ENCODE data around the gene HELZ. TPM values are rescaled to one million over a fixed set of nuclear protein-coding genes. Genes with fewer than 3 reads are reported as not detected.

Gene HELZ
- total and polyA plus RNA-seq, 5 donors from 2014 or later, result 48.3 to 130 (median 56.7) TPM

DNA sequence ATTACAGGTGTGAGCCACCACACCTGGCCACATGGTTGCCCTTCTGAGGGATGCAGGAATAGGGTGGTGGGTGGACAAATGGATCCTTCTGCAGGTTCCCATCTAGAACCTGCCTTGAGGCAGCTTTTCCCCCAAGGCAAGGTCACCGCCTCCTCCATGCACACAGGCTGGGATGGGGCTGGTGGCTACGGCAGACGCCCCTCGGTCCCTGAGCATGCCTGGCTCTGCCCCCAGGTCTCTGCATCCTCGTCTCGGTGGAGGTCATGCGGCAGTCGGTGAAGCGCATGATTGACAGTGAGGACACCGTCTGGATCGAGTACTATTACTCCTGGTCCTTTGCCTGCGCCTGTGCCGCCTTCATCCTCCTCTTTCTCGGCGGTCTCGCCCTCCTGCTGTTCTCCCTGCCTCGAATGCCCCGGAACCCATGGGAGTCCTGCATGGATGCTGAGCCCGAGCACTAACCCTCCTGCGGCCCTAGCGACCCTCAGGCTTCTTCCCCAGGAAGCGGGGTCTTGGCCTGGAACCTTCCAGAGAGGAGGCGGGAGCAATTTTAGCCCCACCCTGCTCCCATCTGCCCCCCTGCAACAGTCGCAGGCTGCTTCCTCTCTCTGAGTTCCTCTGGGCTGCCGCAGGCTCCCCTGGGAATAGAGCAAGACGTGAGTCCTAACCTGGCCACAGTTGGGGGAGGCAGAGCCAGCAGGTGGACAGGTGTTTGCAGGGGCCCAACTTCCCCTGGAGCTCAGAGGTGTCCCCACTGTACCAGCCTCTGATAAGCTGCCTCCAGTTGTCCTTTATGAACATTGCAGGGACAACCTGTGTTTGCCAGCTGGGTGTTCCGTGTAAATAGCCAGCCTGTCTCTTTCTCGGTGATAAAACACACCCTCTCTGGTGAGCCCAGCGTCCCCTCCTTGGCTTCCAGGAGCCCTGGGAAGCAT, 188.9 kb downstream of the HELZ start:
- DNase-seq, result no peak
- no peaks in the 10 kb centered on the region for H3K4me1 ChIP-seq (ENCODE audit: control insufficient read depth, insufficient read depth, low read length, poor library complexity, severe bottlenecking)
- Mint-ChIP-seq H3K27me3 (no peaks in the 10 kb centered on the region), H3K36me3 (peaks cover 7% of the 10 kb centered on the region), H3K27ac (no peak overlapping the region), H3K4me3 (no peak overlapping the region), H3K4me1 (peaks cover 0 to 6% (median 2%) of the 10 kb centered on the region in 4 donors), H3K9me3 (no peaks in the 10 kb centered on the region)
- H3K27ac ChIP-seq (ENCODE audit: insufficient read depth, low read length, poor library complexity, severe bottlenecking), result no peak overlapping the region
- ATAC-seq (ENCODE audit: low read depth in 2 of 2), result no peak
- no peaks in the 10 kb centered on the region for H3K27me3 ChIP-seq (ENCODE audit: control insufficient read depth, insufficient read depth, low read length)
- no peaks in the 10 kb centered on the region for H3K9me3 ChIP-seq (ENCODE audit: control insufficient read depth in 2 of 2, low read length in 2 of 2)
- no peak overlapping the region for H3K4me3 ChIP-seq (ENCODE audit: low read depth, low read length)
- no peaks in the 10 kb centered on the region for H3K36me3 ChIP-seq (ENCODE audit: control insufficient read depth, insufficient read depth, low read length)

DNA sequence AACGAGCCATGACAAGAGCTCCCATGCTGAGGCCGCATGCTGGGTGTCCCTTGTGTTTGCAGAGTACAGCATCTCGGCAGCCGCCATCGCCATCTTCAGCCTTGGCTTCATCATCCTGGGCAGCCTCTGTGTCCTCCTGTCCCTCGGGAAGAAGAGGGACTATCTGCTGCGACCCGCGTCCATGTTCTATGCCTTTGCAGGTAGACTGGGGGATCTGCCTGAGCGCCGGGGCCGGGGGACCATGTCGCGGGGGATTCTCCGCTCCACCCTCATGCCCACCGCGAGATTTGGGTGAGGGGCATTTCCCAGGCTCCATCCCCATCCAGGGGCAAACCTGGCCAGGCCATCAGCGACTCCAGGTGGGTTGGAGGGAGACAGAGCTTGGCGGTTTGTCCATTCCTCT, 190.0 kb downstream of the HELZ start:
- no peaks in the 10 kb centered on the region for H3K9me3 ChIP-seq (ENCODE audit: control insufficient read depth in 2 of 2, low read length in 2 of 2)
- no peaks in the 10 kb centered on the region for H3K27me3 Mint-ChIP-seq
- DNase-seq (no peak), ATAC-seq (ENCODE audit: low read depth in 2 of 2) (no peak)
- no peaks in the 10 kb centered on the region for H3K27me3 ChIP-seq (ENCODE audit: control insufficient read depth, insufficient read depth, low read length)
- no peaks in the 10 kb centered on the region for H3K4me1 ChIP-seq (ENCODE audit: control insufficient read depth, insufficient read depth, low read length, poor library complexity, severe bottlenecking)
- no peak overlapping the region for H3K27ac ChIP-seq (ENCODE audit: insufficient read depth, low read length, poor library complexity, severe bottlenecking)
- H3K4me3 Mint-ChIP-seq, result no peak overlapping the region
- no peak overlapping the region for H3K4me3 ChIP-seq (ENCODE audit: low read depth, low read length)
- H3K9me3 Mint-ChIP-seq, result peaks cover 0 to 1% (median 0%) of the 10 kb centered on the region in 7 donors
- H3K4me1 Mint-ChIP-seq, result peaks cover 0 to 3% (median 0%) of the 10 kb centered on the region in 4 donors
- no peaks in the 10 kb centered on the region for H3K36me3 ChIP-seq (ENCODE audit: control insufficient read depth, insufficient read depth, low read length)
- H3K27ac Mint-ChIP-seq, result no peak overlapping the region
- H3K36me3 Mint-ChIP-seq, result no peaks in the 10 kb centered on the region

DNA sequence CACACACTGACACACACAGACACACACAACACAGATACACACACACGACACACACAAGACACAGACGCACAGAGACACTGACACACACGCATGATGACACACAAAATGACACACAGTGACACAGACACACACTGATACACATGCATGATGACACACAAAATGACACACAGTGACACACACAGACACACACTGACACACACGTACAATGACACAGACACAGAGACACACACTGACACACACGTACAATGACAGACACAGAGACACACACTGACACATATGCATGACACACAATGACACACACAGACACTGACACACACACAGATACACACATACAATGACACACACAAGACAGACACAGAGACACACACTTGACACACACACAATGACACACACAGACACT, 190.4 kb downstream of the HELZ start:
- Mint-ChIP-seq H3K27me3 (no peaks in the 10 kb centered on the region), H3K4me3 (no peak overlapping the region), H3K27ac (no peak overlapping the region), H3K9me3 (peaks cover 0 to 5% (median 0%) of the 10 kb centered on the region in 7 donors), H3K36me3 (no peaks in the 10 kb centered on the region), H3K4me1 (peaks cover 0 to 3% (median 0%) of the 10 kb centered on the region in 4 donors)
- Histone ChIP-seq H3K27me3 (ENCODE audit: control insufficient read depth, insufficient read depth, low read length) (no peaks in the 10 kb centered on the region), H3K4me3 (ENCODE audit: low read depth, low read length) (no peak overlapping the region), H3K36me3 (ENCODE audit: control insufficient read depth, insufficient read depth, low read length) (no peaks in the 10 kb centered on the region), H3K27ac (ENCODE audit: insufficient read depth, low read length, poor library complexity, severe bottlenecking) (no peak overlapping the region), H3K9me3 (ENCODE audit: control insufficient read depth in 2 of 2, low read length in 2 of 2) (peaks cover 1 to 3% of the 10 kb centered on the region in 2 experiments), H3K4me1 (ENCODE audit: control insufficient read depth, insufficient read depth, low read length, poor library complexity, severe bottlenecking) (no peaks in the 10 kb centered on the region)
- DNase-seq (no peak), ATAC-seq (ENCODE audit: low read depth in 2 of 2) (no peak)

DNA sequence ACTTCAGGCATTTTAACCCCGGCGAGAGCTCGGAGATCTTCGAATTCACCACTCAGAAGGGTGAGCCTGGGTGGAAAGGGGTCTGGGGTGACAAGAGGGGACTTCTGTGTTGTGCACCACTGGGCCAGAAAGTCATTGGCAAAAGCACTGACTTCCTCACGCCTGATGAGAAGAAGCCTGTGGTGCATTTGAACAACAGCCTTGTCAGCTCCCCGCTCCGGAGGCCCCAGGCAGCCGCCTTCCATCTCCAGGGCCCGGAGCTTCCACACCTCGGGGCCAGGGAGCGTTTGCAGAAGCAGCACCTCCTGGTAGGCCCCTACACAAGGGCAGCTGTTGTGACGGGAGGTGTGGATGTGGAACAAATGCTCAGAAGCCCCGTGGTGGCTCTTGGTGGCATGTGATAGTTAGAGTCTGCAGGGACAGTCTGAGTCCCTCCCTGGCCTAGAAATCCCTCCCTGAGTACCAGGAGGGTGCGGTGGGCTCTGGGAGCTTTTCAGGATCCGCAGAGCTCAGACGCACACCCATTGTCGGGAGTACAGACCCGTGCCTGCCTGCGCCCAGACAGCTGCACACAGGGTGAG, 190.9 kb downstream of the HELZ start:
- Mint-ChIP-seq H3K4me3 (no peak overlapping the region), H3K9me3 (peaks cover 0 to 10% (median 1%) of the 10 kb centered on the region in 7 donors), H3K36me3 (no peaks in the 10 kb centered on the region), H3K4me1 (peaks cover 0 to 3% (median 0%) of the 10 kb centered on the region in 4 donors), H3K27me3 (no peaks in the 10 kb centered on the region), H3K27ac (no peak overlapping the region)
- ATAC-seq (ENCODE audit: low read depth in 2 of 2) (no peak), DNase-seq (no peak)
- Histone ChIP-seq H3K9me3 (ENCODE audit: control insufficient read depth in 2 of 2, low read length in 2 of 2) (peaks cover 4 to 8% of the 10 kb centered on the region in 2 experiments), H3K4me3 (ENCODE audit: low read depth, low read length) (no peak overlapping the region), H3K36me3 (ENCODE audit: control insufficient read depth, insufficient read depth, low read length) (no peaks in the 10 kb centered on the region), H3K4me1 (ENCODE audit: control insufficient read depth, insufficient read depth, low read length, poor library complexity, severe bottlenecking) (no peaks in the 10 kb centered on the region), H3K27me3 (ENCODE audit: control insufficient read depth, insufficient read depth, low read length) (no peaks in the 10 kb centered on the region), H3K27ac (ENCODE audit: insufficient read depth, low read length, poor library complexity, severe bottlenecking) (no peak overlapping the region)

DNA sequence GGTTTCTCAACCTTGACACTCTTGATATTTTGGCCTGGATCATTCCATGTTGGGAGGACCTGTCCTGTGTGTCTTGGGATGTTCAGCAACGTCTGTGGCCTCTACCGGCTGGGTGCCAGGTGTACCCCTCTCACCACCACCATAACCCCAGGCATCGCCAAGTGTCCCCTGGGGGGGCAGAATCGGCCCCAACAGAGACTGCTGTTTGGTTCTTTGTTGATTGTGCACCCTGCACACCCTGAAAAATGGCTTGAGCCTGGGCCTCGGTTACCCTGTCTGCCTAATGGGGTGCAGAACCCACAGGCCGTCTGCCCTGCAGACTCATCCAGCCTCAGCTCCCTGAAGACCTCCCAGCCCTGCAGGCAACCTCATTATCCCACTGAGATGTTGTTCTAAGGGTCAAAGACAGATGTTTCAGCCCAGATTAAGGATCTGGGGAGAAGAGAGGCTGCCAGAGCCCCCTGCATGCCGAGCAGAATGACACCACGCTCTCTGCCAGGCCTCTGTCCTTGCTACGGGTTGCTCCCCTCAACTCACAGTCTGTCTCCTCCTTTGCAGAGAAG, 191.5 kb downstream of the HELZ start:
- Mint-ChIP-seq H3K36me3 (no peaks in the 10 kb centered on the region), H3K4me1 (peaks cover 0 to 3% (median 0%) of the 10 kb centered on the region in 4 donors), H3K4me3 (no peak overlapping the region), H3K9me3 (peaks cover 0 to 16% (median 1%) of the 10 kb centered on the region in 7 donors), H3K27ac (no peak overlapping the region), H3K27me3 (peaks cover 3% of the 10 kb centered on the region)
- DNase-seq (no peak), ATAC-seq (ENCODE audit: low read depth in 2 of 2) (no peak)
- no peaks in the 10 kb centered on the region for H3K36me3 ChIP-seq (ENCODE audit: control insufficient read depth, insufficient read depth, low read length)
- H3K27ac ChIP-seq (ENCODE audit: insufficient read depth, low read length, poor library complexity, severe bottlenecking), result no peak overlapping the region
- H3K27me3 ChIP-seq (ENCODE audit: control insufficient read depth, insufficient read depth, low read length), result no peaks in the 10 kb centered on the region
- H3K4me1 ChIP-seq (ENCODE audit: control insufficient read depth, insufficient read depth, low read length, poor library complexity, severe bottlenecking), result no peaks in the 10 kb centered on the region
- peaks cover 8 to 14% of the 10 kb centered on the region in 2 experiments for H3K9me3 ChIP-seq (ENCODE audit: control insufficient read depth in 2 of 2, low read length in 2 of 2)
- no peak overlapping the region for H3K4me3 ChIP-seq (ENCODE audit: low read depth, low read length)

DNA sequence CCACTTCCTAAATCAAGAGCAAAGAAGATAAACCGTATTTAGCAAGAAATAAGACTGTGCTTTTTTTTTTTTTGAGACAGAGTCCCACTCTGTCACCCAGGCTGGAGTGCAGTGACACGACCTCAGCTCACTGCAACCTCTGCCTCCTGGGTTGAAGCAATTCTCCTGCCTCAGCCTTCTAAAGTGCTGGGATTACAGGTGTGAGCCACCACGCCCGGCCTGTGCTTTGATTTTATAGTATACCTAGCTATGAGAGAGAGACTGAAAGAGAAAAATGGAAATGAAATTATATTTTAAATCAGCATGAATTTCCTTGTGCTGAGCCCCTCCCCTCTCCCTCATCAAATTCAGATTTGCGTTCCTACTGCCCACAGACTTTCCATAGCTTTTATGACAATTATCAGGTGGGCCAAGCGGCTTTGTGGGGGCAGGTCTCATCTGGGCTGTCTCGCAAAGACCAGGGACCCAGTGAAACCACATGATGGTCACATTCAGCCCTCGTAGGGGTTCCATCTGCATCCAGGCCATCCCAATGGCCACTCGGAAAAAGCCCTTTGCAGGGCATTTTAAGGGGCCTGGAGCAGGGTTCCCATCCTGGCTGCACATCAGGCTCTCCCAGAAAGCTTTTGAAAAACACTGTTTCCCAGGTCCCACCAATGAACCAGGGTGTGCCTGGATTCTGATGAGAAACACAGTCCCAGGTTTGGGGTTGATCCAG, 192.1 kb downstream of the HELZ start:
- no peak overlapping the region for H3K4me3 Mint-ChIP-seq
- H3K4me3 ChIP-seq (ENCODE audit: low read depth, low read length), result no peak overlapping the region
- H3K27ac Mint-ChIP-seq, result no peak overlapping the region
- H3K36me3 Mint-ChIP-seq, result no peaks in the 10 kb centered on the region
- DNase-seq (no peak), ATAC-seq (ENCODE audit: low read depth in 2 of 2) (no peak)
- H3K9me3 ChIP-seq (ENCODE audit: control insufficient read depth in 2 of 2, low read length in 2 of 2), result peaks cover 14 to 20% of the 10 kb centered on the region in 2 experiments
- no peaks in the 10 kb centered on the region for H3K4me1 ChIP-seq (ENCODE audit: control insufficient read depth, insufficient read depth, low read length, poor library complexity, severe bottlenecking)
- H3K27me3 ChIP-seq (ENCODE audit: control insufficient read depth, insufficient read depth, low read length), result no peaks in the 10 kb centered on the region
- peaks cover 0 to 20% (median 2%) of the 10 kb centered on the region in 7 donors for H3K9me3 Mint-ChIP-seq
- H3K27ac ChIP-seq (ENCODE audit: insufficient read depth, low read length, poor library complexity, severe bottlenecking), result no peak overlapping the region
- no peaks in the 10 kb centered on the region for H3K36me3 ChIP-seq (ENCODE audit: control insufficient read depth, insufficient read depth, low read length)
- H3K4me1 Mint-ChIP-seq, result peaks cover 0 to 3% (median 0%) of the 10 kb centered on the region in 4 donors
- peaks cover 5% of the 10 kb centered on the region for H3K27me3 Mint-ChIP-seq

DNA sequence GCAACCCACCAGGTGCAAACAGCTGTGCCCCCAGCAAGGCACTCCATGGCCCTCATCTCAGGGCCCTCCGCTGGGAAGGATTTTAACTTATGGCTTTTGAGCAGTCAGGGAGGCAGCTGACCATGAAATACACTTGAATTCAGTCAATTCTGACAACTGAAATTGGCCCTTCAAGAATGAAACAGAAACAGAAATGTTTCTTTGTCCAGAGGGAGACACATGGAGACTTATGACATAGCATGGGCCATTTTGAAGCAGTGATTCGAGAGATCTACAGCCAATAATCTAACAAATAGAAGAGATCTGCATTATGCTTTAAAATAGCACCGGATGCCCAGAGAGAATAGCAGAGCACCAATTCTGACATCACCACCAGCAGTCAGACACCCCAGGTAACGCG, 193.2 kb downstream of the HELZ start:
- Histone ChIP-seq H3K36me3 (ENCODE audit: control insufficient read depth, insufficient read depth, low read length) (no peaks in the 10 kb centered on the region), H3K27me3 (ENCODE audit: control insufficient read depth, insufficient read depth, low read length) (peaks cover 3% of the 10 kb centered on the region), H3K9me3 (ENCODE audit: control insufficient read depth in 2 of 2, low read length in 2 of 2) (peaks cover 18 to 27% of the 10 kb centered on the region in 2 experiments), H3K4me1 (ENCODE audit: control insufficient read depth, insufficient read depth, low read length, poor library complexity, severe bottlenecking) (no peaks in the 10 kb centered on the region), H3K4me3 (ENCODE audit: low read depth, low read length) (no peak overlapping the region), H3K27ac (ENCODE audit: insufficient read depth, low read length, poor library complexity, severe bottlenecking) (no peak overlapping the region)
- Mint-ChIP-seq H3K4me1 (peaks cover 0 to 3% (median 0%) of the 10 kb centered on the region in 4 donors), H3K9me3 (peaks cover 0 to 29% (median 4%) of the 10 kb centered on the region in 7 donors), H3K4me3 (no peak overlapping the region), H3K36me3 (no peaks in the 10 kb centered on the region), H3K27me3 (peaks cover 5% of the 10 kb centered on the region), H3K27ac (no peak overlapping the region)
- DNase-seq (no peak), ATAC-seq (ENCODE audit: low read depth in 2 of 2) (no peak)

Data from CD4-positive, CD25-positive, alpha-beta regulatory T cell (primary cell).